SK-N-SH (cell line): ENCODE data around the gene ANKRD13B. TPM values are rescaled to one million over a fixed set of nuclear protein-coding genes. Genes with fewer than 3 reads are reported as not detected.
A peak's percentile ranks its signal among the peaks of the same experiment; 100 is the strongest.

Source experiments
- CTCF ChIA-PET: fragments of 300-600, 350-600 bp; formaldehyde crosslinking; extraction: SDS; loops from one replicate; lab custom pipeline; 2021; lab: Yijun Ruan, JAX
- POLR2A ChIA-PET: fragments of 350-600 bp; sonication (Branson Sonifier 250); formaldehyde crosslinking; extraction: SDS; loops from one replicate; lab custom pipeline; 2020; ENCODE audit warnings: antibody characterized with exemption, inconsistent platforms; lab: Yijun Ruan, JAX
- DNase-seq: peaks from one replicate; pipeline ENCODE4 v3.0.0; 2012
- H2AFZ ChIP-seq: fragments of 200-600 bp; sonication (generic); 2 replicates; pipeline ENCODE4 v1.8.1; 2016; ENCODE audit warnings: antibody characterized with exemption, mild to moderate bottlenecking, low read depth
- H3F3A ChIP-seq: fragments of 200-600 bp; sonication (generic); replicated peaks from 2 replicates; pipeline ENCODE3; 2016; ENCODE audit warnings: antibody characterized with exemption, mild to moderate bottlenecking; ENCODE audit not compliant: insufficient read depth
- H3K27ac ChIP-seq, 2 experiments: fragments of 200-500 bp in 1 of 2; fragments of 200-600 bp in 1 of 2; sonication (Bioruptor generic) in 1 of 2; sonication (generic), shearing (Covaris generic) in 1 of 2; 2 replicates each; pipeline versions ENCODE4 v1.5.1 to v1.6.1; 2014 to 2016; ENCODE audit warnings: low read depth in 2 of 2, inconsistent platforms in 1 of 2, low read length in 1 of 2, mild to moderate bottlenecking in 1 of 2, mixed read lengths in 1 of 2
- H3K27me3 ChIP-seq: fragments of 200-600 bp; sonication (generic), shearing (Covaris generic); 2 replicates; pipeline ENCODE4 v1.6.1; 2016; ENCODE audit warnings: mixed run types; ENCODE audit not compliant: insufficient read depth
- H3K36me3 ChIP-seq, 2 experiments: fragments of 200-500 bp in 1 of 2; fragments of 200-600 bp in 1 of 2; sonication (Bioruptor generic) in 1 of 2; sonication (generic) in 1 of 2; replicated peaks in 1 of 2; 2 replicates each; pipeline versions ENCODE3 to v1.5.1; 2014 to 2016; ENCODE audit warnings: low read length in 1 of 2, mild to moderate bottlenecking in 1 of 2; ENCODE audit not compliant: insufficient read depth in 2 of 2, control insufficient read depth in 1 of 2
- H3K4me1 ChIP-seq, 2 experiments: fragments of 200-500 bp in 1 of 2; fragments of 200-600 bp in 1 of 2; sonication (Bioruptor generic) in 1 of 2; sonication (generic), shearing (Covaris generic) in 1 of 2; 2 replicates each; pipeline versions ENCODE4 v1.5.1 to v1.6.1; 2014 to 2016; ENCODE audit warnings: low read depth in 1 of 2, low read length in 1 of 2, mixed run types in 1 of 2; ENCODE audit not compliant: insufficient read depth in 2 of 2, control insufficient read depth in 1 of 2
- H3K4me2 ChIP-seq: fragments of 200-600 bp; sonication (generic), shearing (Covaris generic); 2 replicates; pipeline ENCODE4 v1.6.1; 2017; ENCODE audit warnings: mixed run types
- H3K4me3 ChIP-seq, 2 experiments: fragments of 200-500 bp in 1 of 2; fragments of 200-600 bp in 1 of 2; sonication (Bioruptor generic) in 1 of 2; sonication (generic), shearing (Covaris generic) in 1 of 2; 2 replicates each; pipeline versions ENCODE4 v1.5.1 to v1.8.1; 2014 to 2016; ENCODE audit warnings: low read depth in 2 of 2, inconsistent platforms in 1 of 2, low read length in 1 of 2, mild to moderate bottlenecking in 1 of 2, mixed read lengths in 1 of 2, moderate library complexity in 1 of 2
- H3K79me2 ChIP-seq: fragments of 200-600 bp; sonication (generic); 2 replicates; pipeline ENCODE4 v1.8.1; 2017; ENCODE audit warnings: mild to moderate bottlenecking; ENCODE audit not compliant: insufficient read depth
- H3K9ac ChIP-seq: fragments of 200-600 bp; sonication (generic); 2 replicates; pipeline ENCODE4 v1.6.1; 2017; ENCODE audit warnings: mixed run types
- H3K9me2 ChIP-seq: fragments of 200-600 bp; sonication (generic); 2 replicates; pipeline ENCODE4 v1.6.1; 2017; ENCODE audit warnings: mixed run types
- H3K9me3 ChIP-seq: fragments of 200-600 bp; sonication (generic); 2 replicates; pipeline ENCODE4 v1.6.1; 2017; ENCODE audit warnings: mixed run types, mild to moderate bottlenecking, moderate library complexity
- H4K20me1 ChIP-seq: fragments of 200-600 bp; sonication (generic); 2 replicates; pipeline ENCODE4 v1.6.1; 2017; ENCODE audit warnings: mild to moderate bottlenecking, mixed run types; ENCODE audit not compliant: insufficient read depth
- CHD2 ChIP-seq: fragments of 150-350 bp; IDR thresholded peaks from 2 replicates; pipeline ENCODE4 v1.6.1; 2018; ENCODE audit warnings: low read length; ENCODE audit not compliant: partially characterized antibody
- ELF1 ChIP-seq: IDR thresholded peaks from 2 replicates; pipeline ENCODE4 v1.4.0; 2012
- FOSL2 ChIP-seq: IDR thresholded peaks from 2 replicates; pipeline ENCODE4 v1.4.0; 2012; ENCODE audit warnings: low read depth, mild to moderate bottlenecking, moderate library complexity, borderline replicate concordance
- FOXJ3 ChIP-seq: sonication (generic); formaldehyde crosslinking; IDR thresholded peaks from 2 replicates; pipeline ENCODE4 v1.5.1; 2020; ENCODE audit warnings: mild to moderate bottlenecking, missing genetic modification reagents
- GATA2 ChIP-seq: sonication (generic); formaldehyde crosslinking; IDR thresholded peaks from 2 replicates; pipeline ENCODE4 v1.5.0; 2020; ENCODE audit warnings: mild to moderate bottlenecking, missing genetic modification reagents
- JUND ChIP-seq: IDR thresholded peaks from 2 replicates; pipeline ENCODE4 v1.4.0; 2012
- MAX ChIP-seq: IDR thresholded peaks from 2 replicates; pipeline ENCODE4 v1.4.0; 2012; ENCODE audit warnings: low read depth
- MEF2A ChIP-seq: IDR thresholded peaks from 2 replicates; pipeline ENCODE4 v1.4.0; 2012; ENCODE audit warnings: low read depth, borderline replicate concordance
- NFIC ChIP-seq: IDR thresholded peaks from 2 replicates; pipeline ENCODE4 v1.4.0; 2012; ENCODE audit warnings: borderline replicate concordance
- POLR2AphosphoS5 ChIP-seq: IDR thresholded peaks from 2 replicates; pipeline ENCODE4 v1.6.1; 2012; ENCODE audit warnings: low read depth, low read length
- RCOR1 ChIP-seq: fragments of 150-350 bp; IDR thresholded peaks from 2 replicates; pipeline ENCODE4 v1.6.1; 2017; ENCODE audit warnings: antibody characterized with exemption, low read length
- REST ChIP-seq: IDR thresholded peaks from 2 replicates; pipeline ENCODE4 v1.6.1; 2012; ENCODE audit warnings: mild to moderate bottlenecking, low read depth, low read length, moderate library complexity
- RFX5 ChIP-seq: IDR thresholded peaks from 2 replicates; pipeline ENCODE4 v1.6.1; 2012; ENCODE audit warnings: mild to moderate bottlenecking, improper control_type of control experiment, low read length
- RXRA ChIP-seq: IDR thresholded peaks from 2 replicates; pipeline ENCODE4 v1.4.0; 2012; ENCODE audit warnings: low read depth, mild to moderate bottlenecking, borderline replicate concordance
- SMC3 ChIP-seq: IDR thresholded peaks from 2 replicates; pipeline ENCODE4 v1.6.1; 2012; ENCODE audit warnings: low read depth, low read length, improper control_type of control experiment
- TAF1 ChIP-seq: IDR thresholded peaks from 2 replicates; pipeline ENCODE4 v1.6.1; 2012; ENCODE audit warnings: low read depth, mild to moderate bottlenecking, low read length, moderate library complexity, borderline replicate concordance
- YY1 ChIP-seq: IDR thresholded peaks from 2 replicates; pipeline ENCODE4 v1.4.0; 2012; ENCODE audit warnings: low read depth, mild to moderate bottlenecking
- WGBS: methylation state at CpG from one replicate; pipeline ENCODE4 v1.1.6; 2017; ENCODE audit warnings: low lambda C conversion rate; 5-methylcytosine and 5-hydroxymethylcytosine counted together
- polyA plus RNA-seq, 3 experiments: library from polyadenylated mRNA; depleted of rRNA; stranded (reverse); fragments of >200 nt; gene quantifications; 2 replicates each; pipeline ENCODE4 v1.2.3, GENCODE V29; 2012

Gene ANKRD13B
- polyA plus RNA-seq, 1 of the 3 experiments (the other 2 are of a cell fraction) = 16.1 TPM

- Histone ChIP-seq H3K27me3 (no peaks in the 10 kb centered on the region), H3K79me2 (no peaks in the 10 kb centered on the region), H3F3A (no peaks in the 10 kb centered on the region), H3K4me1 (peaks cover 0 to 73% of the 10 kb centered on the region in 2 experiments; a peak in 2 of 4 replicates), H3K4me2 (no peak overlapping the region), H3K36me3 (peaks cover 10 to 50% of the 10 kb centered on the region in 2 experiments), H4K20me1 (no peaks in the 10 kb centered on the region), H3K9me3 (no peaks in the 10 kb centered on the region), H3K9ac (no peak overlapping the region), H3K27ac (peak overlapping the region in 1 of 2 experiments; percentile 88; a peak in 2 of 4 replicates), H2AFZ (no peak overlapping the region), H3K4me3 (no peak overlapping the region), H3K9me2 (no peaks in the 10 kb centered on the region)
- WGBS = 81% methylated on average over 2 of the region's 2 CpGs
- TF ChIP-seq FOSL2 (no peak), SMC3 (no peak), FOXJ3 (CRISPR knock-in tag) (no peak), MAX (no peak), POLR2AphosphoS5 (no peak), CHD2 (no peak), REST (no peak), ELF1 (no peak), RFX5 (no peak), TAF1 (no peak), NFIC (no peak), JUND (no peak), GATA2 (no peak), RXRA (no peak), YY1 (no peak), MEF2A (no peak), RCOR1 (no peak)
- DNase-seq = no peak
- POLR2A ChIA-PET = interaction anchor here (1.1 kb wide), 1 partner anchor 14 kb away, joined by 3 read pairs; no protein-coding TSS in a partner anchor
- CTCF ChIA-PET = interaction anchor here (1.0 to 1.1 kb wide), 3 partner anchors 11 to 302 kb away, joined by 3 to 10 read pairs (median 3); no protein-coding TSS in a partner anchor
These were observed 35.7 kb downstream of the ANKRD13B start for GRCh38 chr17:29628644-29629043.
